ENCODE data around the gene ICAM4. TPM values are rescaled to one million over a fixed set of nuclear protein-coding genes. Genes with fewer than 3 reads are reported as not detected.

The ICAM4 gene
- total RNA-seq, 1 experiment from 2014 or later: 0.52 TPM

DNA sequence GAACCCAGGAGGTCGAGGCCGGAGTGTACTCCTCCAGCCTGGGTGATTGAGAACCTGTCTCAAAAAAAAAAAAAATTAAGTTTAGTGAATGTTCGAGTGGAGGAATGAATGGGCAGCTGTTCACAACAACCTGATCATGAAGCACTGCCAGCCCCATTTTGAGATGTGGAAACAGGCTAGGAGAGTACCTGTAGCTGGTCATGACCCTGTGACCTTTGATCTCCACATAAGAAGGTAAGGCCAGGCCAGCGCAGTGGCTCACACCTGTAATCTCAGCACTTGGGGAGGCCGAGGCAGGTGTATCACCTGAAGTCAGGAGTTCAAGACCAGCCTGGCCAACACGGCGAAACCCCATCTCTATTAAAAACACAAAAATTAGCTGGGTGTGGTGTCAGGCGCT lies 39.0 kb downstream of the ICAM4 start:
- ChIA-PET POLR2A (ENCODE audit: unreplicated experiment) (no interaction called here), CTCF (interaction anchor here (0.6 to 0.7 kb wide), 2 partner anchors 55 to 521 kb away, joined by 3 read pairs; no protein-coding TSS in a partner anchor)
- no peaks in the 10 kb centered on the region for H3K9me2 ChIP-seq (ENCODE audit: insufficient read depth)
- TF ChIP-seq CTCF (conservative IDR thresholded peaks at IDR 0.05): no peak
- TF ChIP-seq EZH2 (IDR thresholded peaks at IDR 0.05; ENCODE audit: low read depth): no peak
- H3K27ac ChIP-seq: no peak overlapping the region
- peaks cover 32% of the 10 kb centered on the region for H4K20me1 ChIP-seq (ENCODE audit: insufficient read depth)
- no peak overlapping the region for H3K4me2 ChIP-seq
- no peaks in the 10 kb centered on the region for H3K4me1 ChIP-seq (replicated peaks; ENCODE audit: insufficient read depth)
- no peak overlapping the region for H2AFZ ChIP-seq
- BruUV-seq (replicated peaks): no TSS peak
- no peak overlapping the region for H3K4me3 ChIP-seq
- intact Hi-C loops (cut with micrococcal nuclease; ENCODE audit: unreplicated experiment): no loop called here
- H3K27me3 ChIP-seq (ENCODE audit: insufficient read depth, low read depth): no peaks in the 10 kb centered on the region
- peaks cover 8% of the 10 kb centered on the region for H3K79me2 ChIP-seq (ENCODE audit: low read depth)
- H3F3A ChIP-seq (ENCODE audit: insufficient read depth, low read depth): peaks cover 19% of the 10 kb centered on the region; the same call in 1 of the 2 replicates
- H3K36me3 ChIP-seq (ENCODE audit: low read depth): peaks cover 45% of the 10 kb centered on the region; the same call in 1 of the 2 replicates
- H3K9me3 ChIP-seq (ENCODE audit: insufficient read depth, low read depth): no peaks in the 10 kb centered on the region
- no peak for DNase-seq

- Histone ChIP-seq H3K4me3 (no peak overlapping the region), H3K79me2 (ENCODE audit: low read depth) (peaks cover 26% of the 10 kb centered on the region), H4K20me1 (ENCODE audit: insufficient read depth) (peaks cover 36% of the 10 kb centered on the region), H3K9me2 (ENCODE audit: insufficient read depth) (no peaks in the 10 kb centered on the region), H3K4me1 (replicated peaks; ENCODE audit: insufficient read depth) (peaks cover 10% of the 10 kb centered on the region), H3K9me3 (ENCODE audit: insufficient read depth, low read depth) (no peaks in the 10 kb centered on the region), H3K27ac (no peak overlapping the region), H3K4me2 (no peak overlapping the region), H2AFZ (no peak overlapping the region), H3K36me3 (ENCODE audit: low read depth) (peaks cover 42% of the 10 kb centered on the region; the same call in 1 of the 2 replicates), H3K27me3 (ENCODE audit: insufficient read depth, low read depth) (no peaks in the 10 kb centered on the region), H3F3A (ENCODE audit: insufficient read depth, low read depth) (peaks cover 13% of the 10 kb centered on the region; the same call in 1 of the 2 replicates)
- TF ChIP-seq EZH2 (IDR thresholded peaks at IDR 0.05; ENCODE audit: low read depth) (no peak), CTCF (conservative IDR thresholded peaks at IDR 0.05) (no peak)
- no peak for DNase-seq
- intact Hi-C loops (cut with micrococcal nuclease; ENCODE audit: unreplicated experiment): no loop called here
- no TSS peak for BruUV-seq (replicated peaks)
- ChIA-PET CTCF (no interaction called here), POLR2A (ENCODE audit: unreplicated experiment) (no interaction called here)
These were observed 41.0 kb downstream of the ICAM4 start for GRCh38 chr19:10327793-10328192.

DNA sequence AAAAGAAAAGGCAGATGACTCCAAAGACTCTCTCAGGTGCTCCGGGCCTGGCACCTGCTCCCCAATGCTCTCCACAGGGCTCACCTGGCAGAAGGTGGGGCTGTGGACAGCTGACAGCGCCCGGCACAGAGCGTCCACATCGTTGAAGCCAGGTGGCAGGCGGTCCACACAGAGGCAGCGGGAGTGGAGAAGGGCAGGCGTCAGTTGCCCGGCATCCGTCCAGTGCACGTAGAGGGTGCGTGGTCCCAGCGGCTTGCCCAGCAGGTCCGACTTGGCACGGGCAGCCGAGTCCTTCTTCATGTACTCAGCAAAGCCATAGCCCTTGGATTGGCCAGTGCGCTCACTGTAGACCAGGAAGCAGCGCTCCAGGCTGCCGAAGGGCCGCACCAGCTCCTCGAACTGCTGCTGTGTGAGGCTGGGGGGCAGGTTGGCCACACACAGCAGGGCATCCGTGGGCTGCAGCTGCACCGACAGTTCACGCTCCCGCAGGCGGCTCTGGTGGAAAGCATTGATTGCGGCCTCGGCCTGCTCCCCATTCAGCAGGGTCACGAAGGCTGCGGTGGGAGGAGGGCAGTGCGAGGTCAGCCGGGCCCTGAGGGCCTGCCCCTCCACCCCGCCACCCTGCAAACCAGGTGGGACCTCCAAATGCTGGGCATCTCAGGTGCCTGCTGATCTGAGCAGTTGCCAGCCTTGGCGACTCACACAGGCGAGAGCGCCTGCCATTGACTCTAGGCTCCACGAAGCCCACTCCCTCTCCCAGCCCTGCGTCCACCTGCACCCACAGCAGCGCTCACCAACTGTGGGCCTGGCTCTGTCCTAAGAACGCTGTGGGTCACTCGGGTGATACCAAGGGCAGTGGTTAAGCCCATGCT lies 42.0 kb downstream of the ICAM4 start:
- TF ChIP-seq CTCF (conservative IDR thresholded peaks at IDR 0.05): no peak
- TF ChIP-seq EZH2 (IDR thresholded peaks at IDR 0.05; ENCODE audit: low read depth): no peak
- POLR2A ChIA-PET (ENCODE audit: unreplicated experiment): no interaction called here

More for the DNA sequence above, 42.0 kb downstream of the ICAM4 start:
- DNase-seq: no peak
- H3K9me2 ChIP-seq (ENCODE audit: insufficient read depth): no peaks in the 10 kb centered on the region
- H3K27me3 ChIP-seq (ENCODE audit: insufficient read depth, low read depth): no peaks in the 10 kb centered on the region
- CTCF ChIA-PET: no interaction called here
- intact Hi-C loops (cut with micrococcal nuclease; ENCODE audit: unreplicated experiment): no loop called here
- H3K79me2 ChIP-seq (ENCODE audit: low read depth): peaks cover 29% of the 10 kb centered on the region
- H2AFZ ChIP-seq: no peak overlapping the region
- no peak overlapping the region for H3K4me2 ChIP-seq
- H3K4me1 ChIP-seq (replicated peaks; ENCODE audit: insufficient read depth): peaks cover 10% of the 10 kb centered on the region
- H3K36me3 ChIP-seq (ENCODE audit: low read depth): peaks cover 42% of the 10 kb centered on the region; the same call in 1 of the 2 replicates
- no peak overlapping the region for H3K27ac ChIP-seq
- H3K4me3 ChIP-seq: no peak overlapping the region
- no TSS peak for BruUV-seq (replicated peaks)
- no peaks in the 10 kb centered on the region for H3K9me3 ChIP-seq (ENCODE audit: insufficient read depth, low read depth)
- H4K20me1 ChIP-seq (ENCODE audit: insufficient read depth): peaks cover 30% of the 10 kb centered on the region
- peaks cover 13% of the 10 kb centered on the region; the same call in 1 of the 2 replicates for H3F3A ChIP-seq (ENCODE audit: insufficient read depth, low read depth)
